Measurements from ENCODE around the gene TTBK2.

DNA sequence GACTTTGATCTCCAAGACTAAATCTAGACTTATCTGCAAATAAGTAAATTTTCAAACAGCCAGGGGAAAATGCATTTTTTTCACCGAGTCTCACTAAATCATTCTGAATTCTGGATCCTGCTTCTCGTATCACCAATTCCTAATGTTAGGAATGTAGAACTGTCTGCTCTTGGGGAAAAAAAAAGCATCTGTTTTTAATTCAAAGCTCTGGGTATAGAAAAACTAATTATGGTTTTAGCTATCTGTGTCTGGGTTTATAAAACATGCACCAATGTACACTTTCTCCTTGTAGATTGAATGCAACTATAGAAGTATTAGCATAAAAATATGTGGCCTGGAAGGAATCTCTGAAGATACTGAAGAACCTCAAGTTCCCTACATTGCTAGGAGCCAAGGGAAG is 178.9 kb downstream of the TTBK2 start:
- TF ChIP-seq, protein P1, sequence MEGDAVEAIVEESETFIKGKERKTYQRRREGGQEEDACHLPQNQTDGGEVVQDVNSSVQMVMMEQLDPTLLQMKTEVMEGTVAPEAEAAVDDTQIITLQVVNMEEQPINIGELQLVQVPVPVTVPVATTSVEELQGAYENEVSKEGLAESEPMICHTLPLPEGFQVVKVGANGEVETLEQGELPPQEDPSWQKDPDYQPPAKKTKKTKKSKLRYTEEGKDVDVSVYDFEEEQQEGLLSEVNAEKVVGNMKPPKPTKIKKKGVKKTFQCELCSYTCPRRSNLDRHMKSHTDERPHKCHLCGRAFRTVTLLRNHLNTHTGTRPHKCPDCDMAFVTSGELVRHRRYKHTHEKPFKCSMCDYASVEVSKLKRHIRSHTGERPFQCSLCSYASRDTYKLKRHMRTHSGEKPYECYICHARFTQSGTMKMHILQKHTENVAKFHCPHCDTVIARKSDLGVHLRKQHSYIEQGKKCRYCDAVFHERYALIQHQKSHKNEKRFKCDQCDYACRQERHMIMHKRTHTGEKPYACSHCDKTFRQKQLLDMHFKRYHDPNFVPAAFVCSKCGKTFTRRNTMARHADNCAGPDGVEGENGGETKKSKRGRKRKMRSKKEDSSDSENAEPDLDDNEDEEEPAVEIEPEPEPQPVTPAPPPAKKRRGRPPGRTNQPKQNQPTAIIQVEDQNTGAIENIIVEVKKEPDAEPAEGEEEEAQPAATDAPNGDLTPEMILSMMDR (IDR thresholded peaks at IDR 0.05), result no peak
- TF ChIP-seq EZH2 (IDR thresholded peaks at IDR 0.05; ENCODE audit: borderline replicate concordance, insufficient read depth, low read depth, low read length, poor library complexity, severe bottlenecking), result no peak

All from B cell (primary cell).